BE2C (cell line): ENCODE measurements around the gene CDON.

Experiments
- DNase-seq: peaks from one replicate; pipeline ENCODE4 v3.0.0-alpha.2; 2020
- H3K27me3 ChIP-seq: fragments of 250-450 bp; sonication (Bioruptor Pico); 2 replicates; pipeline ENCODE4 v1.5.1; 2020; ENCODE audit warnings: mild to moderate bottlenecking
- H3K36me3 ChIP-seq: fragments of 250-450 bp; sonication (Bioruptor Pico); 2 replicates; pipeline ENCODE4 v1.5.1; 2020; ENCODE audit warnings: mild to moderate bottlenecking
- H3K4me1 ChIP-seq: fragments of 250-450 bp; sonication (Bioruptor Pico); 2 replicates; pipeline ENCODE4 v1.5.1; 2020
- H3K4me3 ChIP-seq: 2 replicates; pipeline ENCODE4 v1.5.1; 2011; ENCODE audit warnings: low read depth, low read length
- H3K9me3 ChIP-seq: fragments of 250-450 bp; sonication (Bioruptor Pico); 2 replicates; pipeline ENCODE4 v1.5.1; 2020
- CTCF ChIP-seq: IDR thresholded peaks from 2 replicates; pipeline ENCODE4 v1.5.1; 2012; ENCODE audit warnings: mild to moderate bottlenecking, low read depth, low read length

CDON gene

GRCh38 chr11:125938418-125938817 lies 124.2 kb downstream of the CDON start:
- peaks cover 12% of the 10 kb centered on the region; the same call in 1 of the 2 replicates for H3K4me1 ChIP-seq
- H3K36me3 ChIP-seq: no peaks in the 10 kb centered on the region
- no peak for DNase-seq
- no peaks in the 10 kb centered on the region for H3K27me3 ChIP-seq
- H3K9me3 ChIP-seq: no peaks in the 10 kb centered on the region
- no peak overlapping the region for H3K4me3 ChIP-seq
- no peak for TF ChIP-seq CTCF

GRCh38 chr11:125935618-125936199 lies 127.0 kb downstream of the CDON start:
- Histone ChIP-seq H3K4me1 (peaks cover 11% of the 10 kb centered on the region; the same call in 1 of the 2 replicates), H3K4me3 (no peak overlapping the region), H3K27me3 (no peaks in the 10 kb centered on the region), H3K36me3 (no peaks in the 10 kb centered on the region), H3K9me3 (no peaks in the 10 kb centered on the region)
- TF ChIP-seq CTCF: no peak
- DNase-seq: peak; percentile 75

GRCh38 chr11:125935056-125935455 lies 127.6 kb downstream of the CDON start:
- no peaks in the 10 kb centered on the region for H3K36me3 ChIP-seq
- H3K4me3 ChIP-seq: no peak overlapping the region
- peaks cover 11% of the 10 kb centered on the region; the same call in 1 of the 2 replicates for H3K4me1 ChIP-seq
- TF ChIP-seq CTCF: peak; percentile 42
- DNase-seq: no peak
- no peaks in the 10 kb centered on the region for H3K9me3 ChIP-seq
- no peaks in the 10 kb centered on the region for H3K27me3 ChIP-seq

GRCh38 chr11:125934473-125934872 lies 128.2 kb downstream of the CDON start:
- no peak for TF ChIP-seq CTCF
- Histone ChIP-seq H3K27me3 (no peaks in the 10 kb centered on the region), H3K4me1 (peaks cover 11% of the 10 kb centered on the region; the same call in 1 of the 2 replicates), H3K4me3 (no peak overlapping the region), H3K9me3 (no peaks in the 10 kb centered on the region), H3K36me3 (no peaks in the 10 kb centered on the region)
- no peak for DNase-seq

- no peak for DNase-seq
- Histone ChIP-seq H3K4me1 (peaks cover 11% of the 10 kb centered on the region; the same call in 1 of the 2 replicates), H3K9me3 (no peaks in the 10 kb centered on the region), H3K36me3 (no peaks in the 10 kb centered on the region), H3K4me3 (no peak overlapping the region), H3K27me3 (no peaks in the 10 kb centered on the region)
- TF ChIP-seq CTCF: no peak
Observed at GRCh38 chr11:125933030-125933813, 129.4 kb downstream of the CDON start.

- no peak for TF ChIP-seq CTCF
- H3K27me3 ChIP-seq: no peaks in the 10 kb centered on the region
- no peak for DNase-seq
- no peak overlapping the region for H3K4me3 ChIP-seq
- no peaks in the 10 kb centered on the region for H3K9me3 ChIP-seq
- H3K4me1 ChIP-seq: peaks cover 11% of the 10 kb centered on the region; the same call in 1 of the 2 replicates
- H3K36me3 ChIP-seq: no peaks in the 10 kb centered on the region
Observed at GRCh38 chr11:125932301-125932700, 130.4 kb downstream of the CDON start.
